Sigmoid colon (tissue), 4 donors: Measurements from ENCODE around the gene RPS27L.

Source experiments
- CTCF ChIP-seq, 4 experiments: fragments of 450-650 bp in 3 of 4; fragments of 200-600 bp in 1 of 4; IDR thresholded peaks; one replicate each; pipeline ENCODE4 v1.5.1; 2016 to 2019; ENCODE audit warnings: antibody characterized with exemption in 4 of 4, mild to moderate bottlenecking in 3 of 4, moderate library complexity in 2 of 4
- EP300 ChIP-seq, 4 donors: sonication (generic); formaldehyde crosslinking; IDR thresholded peaks; one replicate each; pipeline ENCODE4 v1.6.1; 2017; ENCODE audit warnings: antibody characterized with exemption in 4 of 4
- POLR2AphosphoS5 ChIP-seq, 4 donors: sonication (generic); formaldehyde crosslinking; IDR thresholded peaks; one replicate each; pipeline ENCODE4 v1.6.1; 2017; ENCODE audit warnings: antibody characterized with exemption in 4 of 4

- no peak for TF ChIP-seq CTCF (IDR thresholded peaks at IDR 0.05)
- TF ChIP-seq EP300 (IDR thresholded peaks at IDR 0.05), result no peak
- no peak for TF ChIP-seq POLR2AphosphoS5 (IDR thresholded peaks at IDR 0.05)
Measured at GRCh38 chr15:63206079-63206478, 48.8 kb upstream of the RPS27L start.
